GM19043 (cell line): Measurements from ENCODE around the gene GNG7.
"Not testable (repeated sequence)": the region's sequence is repeated elsewhere in the genome, so short reads cannot be mapped to it uniquely, and the experiment has no call there.

Source experiments
- ATAC-seq: cut with Tn5 transposase; IDR thresholded peaks from one replicate; pipeline ENCODE4 v1.9.1; 2021; ENCODE audit warnings: low read depth; ENCODE audit not compliant: unreplicated experiment

Gene GNG7

GRCh38 chr19:2607712-2608601 is 94.5 kb downstream of the GNG7 start:
- no peak for ATAC-seq

- ATAC-seq, result not testable (repeated sequence)
Measured at GRCh38 chr19:2606774-2607173, 95.7 kb downstream of the GNG7 start.

GRCh38 chr19:2605889-2606288 is 96.6 kb downstream of the GNG7 start:
- not testable (repeated sequence) for ATAC-seq

DNA sequence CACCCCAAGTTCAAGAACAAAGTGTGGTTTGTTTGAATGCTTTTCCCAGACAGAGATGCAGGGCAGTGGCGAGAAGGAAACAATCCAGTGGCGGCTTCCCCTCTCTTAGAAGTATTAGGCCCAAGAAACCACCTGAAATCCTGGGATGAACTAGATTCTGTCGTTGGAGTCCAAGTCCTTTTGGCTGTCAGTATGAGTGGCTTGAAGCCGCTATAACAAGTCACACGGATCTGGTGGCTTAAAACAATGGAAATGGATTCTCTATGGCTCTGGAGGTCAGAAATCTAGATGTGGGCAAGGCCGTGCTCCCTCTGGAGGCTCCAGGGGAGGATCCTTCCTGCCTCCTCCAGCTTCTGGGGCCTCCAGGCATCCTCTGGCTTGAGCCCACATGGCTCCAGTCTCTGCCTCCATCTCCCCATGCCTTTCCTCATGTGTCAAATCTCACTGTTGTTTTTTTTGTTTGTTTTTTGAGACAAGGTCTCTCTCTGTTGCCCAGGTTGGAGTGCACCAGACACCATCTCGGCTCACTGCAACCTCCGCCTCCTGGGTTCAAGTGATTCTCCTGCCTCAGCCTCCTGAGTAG is 97.7 kb downstream of the GNG7 start:
- no peak for ATAC-seq

DNA sequence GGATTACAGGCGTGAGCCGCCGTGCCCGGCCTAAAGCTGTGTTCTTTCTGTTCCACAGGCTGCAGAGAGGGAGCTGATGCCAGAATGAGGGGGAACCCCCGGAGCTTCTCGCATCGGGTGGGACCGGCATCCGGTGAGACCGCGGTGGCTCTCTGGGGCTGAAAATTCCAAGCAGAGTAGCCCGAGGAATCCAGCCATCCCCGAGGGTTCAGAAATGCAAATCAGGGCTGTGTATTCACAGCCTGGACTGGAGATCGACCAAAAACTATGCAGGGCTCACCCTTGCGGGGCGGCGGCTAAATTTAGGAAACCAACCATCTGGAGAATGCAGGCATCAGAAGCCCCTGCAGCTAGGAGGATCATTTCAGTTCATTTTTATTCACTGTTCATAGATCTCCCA is 99.2 kb downstream of the GNG7 start:
- ATAC-seq, result no peak

DNA sequence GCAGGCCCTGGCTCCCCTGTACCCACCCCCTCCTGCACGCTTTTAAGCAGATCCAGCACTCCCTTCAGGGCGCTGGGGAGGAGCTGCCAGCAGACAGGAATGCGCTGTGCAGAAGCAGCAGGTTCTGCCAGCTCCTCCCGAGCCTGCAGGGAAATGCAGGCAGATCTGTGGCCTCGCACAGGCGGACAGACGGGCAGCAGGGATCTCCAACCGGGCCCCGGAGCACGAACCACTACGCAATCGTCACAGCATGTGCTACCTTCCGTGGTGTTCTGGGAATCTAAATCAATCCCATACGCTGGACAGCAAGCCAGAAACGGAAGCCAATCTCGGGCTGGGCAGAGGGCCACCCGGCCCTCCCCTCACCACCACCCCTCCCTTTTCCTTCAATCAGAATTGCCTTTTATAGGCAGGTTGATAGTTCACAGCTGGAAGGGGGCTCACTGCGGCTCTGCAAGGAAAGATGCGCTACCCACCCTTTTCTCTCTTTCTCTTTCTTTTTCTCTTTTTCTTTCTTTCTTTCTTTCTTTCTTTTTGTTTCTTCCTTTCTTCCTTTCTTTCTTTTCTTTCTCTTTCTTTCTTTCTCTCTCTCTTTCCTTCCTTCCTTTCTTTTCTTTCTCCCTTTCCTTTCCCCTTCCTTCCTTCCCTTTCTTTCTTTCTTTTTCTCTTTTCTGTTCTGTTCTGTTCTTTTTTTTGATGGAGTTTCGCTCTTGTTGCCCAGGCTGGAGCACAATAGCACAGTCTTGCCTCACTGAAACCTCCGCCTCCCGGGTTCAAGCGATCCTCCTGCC is 99.9 kb downstream of the GNG7 start:
- ATAC-seq, result no peak

DNA sequence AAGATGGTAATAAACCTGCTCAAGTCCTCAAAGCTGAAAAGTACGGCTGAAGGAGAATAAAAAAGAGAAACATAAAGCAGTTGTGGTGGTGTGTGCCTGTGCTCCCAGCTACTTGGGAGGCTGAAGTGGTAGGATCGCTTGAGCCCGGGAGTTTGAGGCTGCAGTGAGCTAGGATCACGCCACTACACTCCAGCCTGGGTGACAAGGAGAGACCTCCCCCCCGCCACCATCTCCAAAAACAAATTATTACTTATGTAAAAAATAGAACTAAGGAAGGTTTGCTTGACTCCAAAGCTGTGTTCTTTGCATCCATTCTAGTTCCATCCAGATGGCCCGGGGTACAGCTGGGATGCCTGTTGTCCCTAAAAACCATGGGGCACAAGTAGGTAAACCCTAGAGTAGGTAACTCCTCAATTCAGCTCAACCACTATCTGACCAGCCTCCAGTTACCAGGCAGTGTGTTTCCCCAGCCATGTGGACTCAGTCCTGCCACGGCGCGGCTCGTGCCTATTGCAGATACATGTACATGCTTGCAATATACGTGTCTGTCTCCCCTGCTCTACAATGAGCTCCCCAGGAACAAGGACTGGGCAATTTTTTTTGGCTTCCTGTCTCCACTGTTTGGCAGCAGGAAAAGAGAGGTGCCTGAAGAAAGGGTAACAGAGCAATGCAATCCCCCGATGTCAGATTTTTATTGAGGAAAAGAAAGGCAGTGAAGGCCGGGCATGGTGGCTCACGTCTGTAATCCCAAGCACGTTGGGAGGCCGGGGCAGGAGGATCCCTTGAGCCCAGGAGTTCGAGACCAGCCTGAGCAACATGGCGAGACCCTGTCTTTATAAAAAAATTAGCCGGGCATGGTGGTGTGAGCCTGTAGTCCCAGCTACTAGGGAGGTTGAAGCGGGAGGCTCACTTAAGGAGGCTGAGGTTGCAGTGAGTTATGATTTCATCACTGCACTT is 101.3 kb downstream of the GNG7 start:
- ATAC-seq, result no peak

- no peak for ATAC-seq
Measured at GRCh38 chr19:2594319-2594718, 108.2 kb downstream of the GNG7 start.

DNA sequence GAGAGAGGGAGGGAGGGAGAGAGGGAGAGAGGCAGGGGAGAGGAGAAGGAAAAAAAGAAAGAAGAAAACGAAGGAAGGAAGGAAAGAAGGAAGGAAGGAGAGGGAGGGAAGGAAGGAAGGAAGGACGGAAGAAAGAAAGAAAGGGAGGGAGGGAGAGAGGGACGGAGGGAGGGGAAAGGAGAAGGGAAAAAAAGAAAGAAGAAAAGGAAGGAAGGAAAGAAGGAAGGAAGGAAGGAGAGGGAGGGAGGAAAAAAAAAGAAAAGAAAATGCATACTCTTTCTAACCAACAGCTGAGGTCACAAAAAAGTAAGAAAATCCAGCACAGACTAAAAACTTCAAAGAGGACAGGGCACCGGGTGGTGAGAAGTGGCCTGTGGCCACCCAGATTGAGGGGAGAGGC is 109.7 kb downstream of the GNG7 start:
- no peak for ATAC-seq

DNA sequence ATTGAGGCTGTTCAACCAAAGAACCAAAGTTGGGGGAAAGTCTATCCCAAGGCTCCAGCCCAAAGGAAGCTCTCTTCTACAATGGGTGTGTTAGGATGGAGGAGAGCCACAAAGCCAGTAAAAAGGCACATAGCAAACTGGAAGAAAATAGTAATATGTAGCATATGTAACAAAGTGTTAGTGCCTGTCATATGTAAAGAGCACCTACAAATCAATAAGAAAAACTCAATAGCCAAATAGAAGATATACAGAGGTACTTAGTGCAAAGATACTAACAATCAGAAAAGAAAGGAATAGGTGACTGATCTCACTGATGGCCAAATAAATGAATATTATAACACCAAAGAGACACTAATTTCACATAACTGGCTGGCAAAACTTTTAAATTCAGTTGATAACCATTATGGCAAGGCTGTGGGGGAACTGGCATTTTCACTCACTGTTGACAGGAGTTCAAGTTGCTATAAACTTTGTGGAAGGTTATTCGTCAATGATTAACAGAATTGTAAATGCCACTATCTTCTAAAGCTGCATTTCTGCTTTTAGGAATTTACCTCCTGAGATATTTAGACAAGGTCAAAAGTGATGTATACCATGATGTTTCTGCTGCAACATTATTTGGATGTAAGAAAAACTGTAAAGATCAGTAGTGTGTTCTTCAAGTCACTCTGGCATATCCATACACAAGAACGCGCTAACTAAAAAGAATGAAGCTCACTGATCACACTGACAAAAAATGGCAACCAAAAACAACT is 110.8 kb downstream of the GNG7 start:
- ATAC-seq, result no peak

GRCh38 chr19:2590630-2591399 is 111.7 kb downstream of the GNG7 start:
- ATAC-seq, result no peak

DNA sequence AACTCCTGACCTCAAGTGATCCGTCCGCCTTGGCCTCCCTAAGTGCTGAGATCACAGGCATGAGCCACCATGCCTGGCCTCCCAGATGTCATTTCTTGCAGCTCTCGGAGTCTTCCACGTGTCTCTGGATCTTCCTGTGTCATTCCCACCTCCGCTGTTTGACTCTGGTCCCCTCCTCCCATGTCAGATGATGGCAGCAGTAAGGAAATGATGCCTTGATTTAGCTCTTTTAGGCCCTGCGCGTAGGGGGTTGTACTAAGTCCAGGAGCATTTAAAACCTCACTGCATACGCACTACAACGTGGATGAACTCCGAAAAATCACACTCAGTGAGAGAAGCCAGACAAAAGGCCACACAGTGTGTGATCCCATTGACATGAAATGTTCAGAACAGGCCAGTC is 113.1 kb downstream of the GNG7 start:
- ATAC-seq, result no peak

- no peak for ATAC-seq
Measured at GRCh38 chr19:2588081-2588777, 114.3 kb downstream of the GNG7 start.

- no peak for ATAC-seq
Measured at GRCh38 chr19:2587001-2587719, 115.3 kb downstream of the GNG7 start.

DNA sequence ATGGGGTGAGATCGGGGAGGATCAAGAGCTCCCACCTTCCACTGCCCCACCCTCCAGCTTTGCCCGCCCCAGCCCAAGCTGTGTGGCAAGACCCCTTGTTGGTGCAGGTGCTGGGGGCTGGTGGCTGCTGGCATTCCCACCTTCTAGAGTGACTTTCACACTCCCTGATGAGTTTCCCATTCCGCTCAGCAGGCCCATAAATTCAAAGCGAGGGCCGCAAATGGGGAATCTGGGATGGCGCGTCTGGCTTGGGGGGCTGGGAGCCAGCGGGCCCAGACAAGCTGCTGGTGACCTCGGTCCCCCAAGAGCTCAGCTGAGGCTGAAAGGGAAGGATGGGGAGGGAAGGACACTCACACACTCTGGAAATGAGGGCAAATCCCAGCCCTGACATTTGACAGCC is 116.3 kb downstream of the GNG7 start:
- no peak for ATAC-seq

GRCh38 chr19:2584002-2584401 is 118.5 kb downstream of the GNG7 start:
- no peak for ATAC-seq
